ENCODE results near the gene CDH23.
A peak's percentile ranks its signal among the peaks of the same experiment; 100 is the strongest.

Gene CDH23

GRCh38 chr10:71382028-71382427 is 14.7 kb upstream of the CDH23 start:
- no peak for DNase-seq (ENCODE audit: low read depth)
- H3K4me3 ChIP-seq (ENCODE audit: low read depth, low read length), result no peak overlapping the region
- TF ChIP-seq, protein P1, sequence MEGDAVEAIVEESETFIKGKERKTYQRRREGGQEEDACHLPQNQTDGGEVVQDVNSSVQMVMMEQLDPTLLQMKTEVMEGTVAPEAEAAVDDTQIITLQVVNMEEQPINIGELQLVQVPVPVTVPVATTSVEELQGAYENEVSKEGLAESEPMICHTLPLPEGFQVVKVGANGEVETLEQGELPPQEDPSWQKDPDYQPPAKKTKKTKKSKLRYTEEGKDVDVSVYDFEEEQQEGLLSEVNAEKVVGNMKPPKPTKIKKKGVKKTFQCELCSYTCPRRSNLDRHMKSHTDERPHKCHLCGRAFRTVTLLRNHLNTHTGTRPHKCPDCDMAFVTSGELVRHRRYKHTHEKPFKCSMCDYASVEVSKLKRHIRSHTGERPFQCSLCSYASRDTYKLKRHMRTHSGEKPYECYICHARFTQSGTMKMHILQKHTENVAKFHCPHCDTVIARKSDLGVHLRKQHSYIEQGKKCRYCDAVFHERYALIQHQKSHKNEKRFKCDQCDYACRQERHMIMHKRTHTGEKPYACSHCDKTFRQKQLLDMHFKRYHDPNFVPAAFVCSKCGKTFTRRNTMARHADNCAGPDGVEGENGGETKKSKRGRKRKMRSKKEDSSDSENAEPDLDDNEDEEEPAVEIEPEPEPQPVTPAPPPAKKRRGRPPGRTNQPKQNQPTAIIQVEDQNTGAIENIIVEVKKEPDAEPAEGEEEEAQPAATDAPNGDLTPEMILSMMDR (IDR thresholded peaks at IDR 0.05; ENCODE audit: control insufficient read depth, extremely low read depth, insufficient read depth), result no peak

DNA sequence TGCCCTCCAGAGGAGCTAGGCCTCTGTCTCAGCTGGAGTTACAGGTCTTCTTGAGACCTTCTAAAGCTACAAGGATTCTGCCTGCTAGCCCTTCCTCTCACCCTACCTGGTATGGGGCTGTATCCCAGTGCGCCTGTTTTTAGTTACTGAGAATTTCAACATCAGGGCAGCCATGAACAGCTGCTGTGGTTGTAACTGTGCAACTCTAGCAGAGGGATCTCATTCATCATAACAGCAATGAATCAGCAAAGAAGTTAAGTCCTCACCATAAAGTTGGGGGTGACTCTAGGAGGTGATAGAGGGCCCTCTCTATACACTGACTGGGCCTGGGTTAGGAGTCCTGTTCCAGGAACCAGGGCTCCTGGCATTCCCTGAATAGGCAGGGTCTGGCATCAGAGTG is 14.0 kb upstream of the CDH23 start:
- no peak overlapping the region for H3K4me3 ChIP-seq (ENCODE audit: low read depth, low read length)
- DNase-seq (ENCODE audit: low read depth), result no peak
- TF ChIP-seq, protein P1 (IDR thresholded peaks at IDR 0.05; ENCODE audit: control insufficient read depth, extremely low read depth, insufficient read depth), result no peak

GRCh38 chr10:71383972-71384687 is 12.6 kb upstream of the CDH23 start:
- no peak for DNase-seq (ENCODE audit: low read depth)
- TF ChIP-seq, protein P1 (IDR thresholded peaks at IDR 0.05; ENCODE audit: control insufficient read depth, extremely low read depth, insufficient read depth), result peak; percentile 89
- H3K4me3 ChIP-seq (ENCODE audit: low read depth, low read length), result no peak overlapping the region

- no peak overlapping the region for H3K4me3 ChIP-seq (ENCODE audit: low read depth, low read length)
- no peak for DNase-seq (ENCODE audit: low read depth)
- TF ChIP-seq, protein P1 (IDR thresholded peaks at IDR 0.05; ENCODE audit: control insufficient read depth, extremely low read depth, insufficient read depth), result no peak
Measured at GRCh38 chr10:71388171-71388570, 8.5 kb upstream of the CDH23 start.

- H3K4me3 ChIP-seq (ENCODE audit: low read depth, low read length), result no peak overlapping the region
- TF ChIP-seq, protein P1 (IDR thresholded peaks at IDR 0.05; ENCODE audit: control insufficient read depth, extremely low read depth, insufficient read depth), result no peak
- no peak for DNase-seq (ENCODE audit: low read depth)
Measured at GRCh38 chr10:71388583-71389310, 8.0 kb upstream of the CDH23 start.

DNA sequence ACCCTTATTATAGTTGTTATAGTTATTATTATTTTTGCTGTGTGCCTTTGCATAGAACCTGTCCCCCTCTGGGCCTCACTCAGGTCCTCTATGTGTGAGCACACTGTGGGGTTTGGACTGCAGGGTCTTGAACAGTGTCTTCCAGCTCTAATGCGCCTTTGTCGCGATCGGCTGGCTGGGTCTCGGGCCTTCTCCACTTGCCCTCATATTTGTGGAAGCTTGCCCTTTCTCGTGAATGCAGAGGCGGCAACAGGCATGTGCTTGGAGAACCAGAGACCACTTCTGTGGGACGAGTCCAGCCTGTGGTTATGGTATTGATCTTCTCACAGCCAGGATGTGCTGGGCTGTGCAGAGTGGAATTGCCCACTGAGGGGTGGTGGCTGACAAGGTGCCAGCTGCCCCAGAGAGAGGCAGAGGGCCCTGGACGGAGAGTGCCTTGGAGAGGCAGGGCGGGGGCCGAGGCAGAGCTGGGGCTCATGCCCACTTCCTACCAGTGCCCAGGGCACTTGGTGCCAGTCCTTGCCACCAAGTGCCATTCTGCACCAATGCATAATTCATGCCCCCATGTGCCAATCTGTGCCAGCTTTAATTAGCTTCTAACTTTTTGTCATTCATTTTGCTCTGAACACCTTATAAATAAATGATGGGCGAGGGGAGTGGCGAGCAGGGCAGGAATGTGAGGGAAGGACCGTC is 6.8 kb upstream of the CDH23 start:
- TF ChIP-seq, protein P1 (IDR thresholded peaks at IDR 0.05; ENCODE audit: control insufficient read depth, extremely low read depth, insufficient read depth), result no peak
- DNase-seq (ENCODE audit: low read depth), result no peak
- H3K4me3 ChIP-seq (ENCODE audit: low read depth, low read length), result no peak overlapping the region
